Measurements from ENCODE around the gene CCNQ. TPM values are rescaled to one million over a fixed set of nuclear protein-coding genes. Genes with fewer than 3 reads are reported as not detected.

The CCNQ gene
- polyA plus RNA-seq, 1 of the 3 experiments (the other 2 are of a cell fraction): 45.3 TPM

DNA sequence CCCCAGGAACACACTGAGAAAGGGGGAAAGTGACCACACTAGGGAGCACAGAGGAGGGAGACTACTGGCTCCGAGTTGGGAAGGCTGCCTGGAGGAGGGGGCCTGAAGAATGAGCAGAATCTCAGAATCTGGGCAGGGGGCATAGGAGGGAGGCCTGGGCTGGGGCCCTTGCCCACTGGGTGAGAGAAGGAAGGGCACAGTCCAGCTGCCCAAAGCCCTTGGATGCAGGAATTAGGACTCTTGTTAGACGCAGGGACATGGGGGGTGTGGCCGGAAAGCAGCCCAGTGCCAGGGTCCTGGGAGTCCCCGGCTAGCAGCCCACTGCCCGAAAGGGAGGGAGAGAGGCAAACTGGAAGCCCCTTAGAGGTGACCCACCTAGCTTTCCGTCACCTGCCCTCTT lies 46.2 kb upstream of the CCNQ start:
- Histone ChIP-seq H3K4me1 (ENCODE audit: control insufficient read depth in 1 of 2, insufficient read depth in 2 of 2, low read depth in 1 of 2, low read length in 1 of 2) (peaks cover 0 to 3% of the 10 kb centered on the region in 2 experiments; a peak in 1 of 4 replicates), H3K9me3 (no peaks in the 10 kb centered on the region), H3K4me2 (no peak overlapping the region), H3K36me3 (replicated peaks in 1 of 2; ENCODE audit: control insufficient read depth in 1 of 2, insufficient read depth in 2 of 2, low read length in 1 of 2) (no peaks in the 10 kb centered on the region), H3F3A (replicated peaks; ENCODE audit: insufficient read depth) (no peaks in the 10 kb centered on the region), H3K9me2 (no peaks in the 10 kb centered on the region), H4K20me1 (ENCODE audit: insufficient read depth) (no peaks in the 10 kb centered on the region), H3K27ac (ENCODE audit: low read depth in 2 of 2, low read length in 1 of 2) (no peak overlapping the region), H2AFZ (ENCODE audit: low read depth) (no peak overlapping the region), H3K9ac (no peak overlapping the region), H3K79me2 (ENCODE audit: insufficient read depth) (no peaks in the 10 kb centered on the region), H3K4me3 (ENCODE audit: low read depth in 2 of 2, low read length in 1 of 2) (no peak overlapping the region), H3K27me3 (ENCODE audit: insufficient read depth) (peaks cover 69% of the 10 kb centered on the region)
- no peak for DNase-seq
- ChIA-PET POLR2A (no interaction called here), CTCF (interaction anchor here (0.6 to 11.0 kb wide), 19 partner anchors 9 to 184 kb away, joined by 3 to 106 read pairs (median 7); partner anchors contain the start of gene HAUS7)
- 50% methylated on average over 1 of the region's 6 CpGs for WGBS (ENCODE audit: low lambda C conversion rate)
- TF ChIP-seq TEAD4 (IDR thresholded peaks at IDR 0.05; ENCODE audit: borderline replicate concordance, insufficient read depth) (no peak), REST (IDR thresholded peaks at IDR 0.05; ENCODE audit: low read depth, low read length) (no peak), MXI1 (IDR thresholded peaks at IDR 0.05; ENCODE audit: low read depth, low read length) (no peak), FOSL2 (IDR thresholded peaks at IDR 0.05; ENCODE audit: borderline replicate concordance, low read depth) (no peak), SIN3A (IDR thresholded peaks at IDR 0.05; ENCODE audit: borderline replicate concordance, low read depth, low read length) (no peak), RCOR1 (IDR thresholded peaks at IDR 0.05; ENCODE audit: low read length) (no peak), ELF1 (IDR thresholded peaks at IDR 0.05) (no peak), TAF1 (IDR thresholded peaks at IDR 0.05; ENCODE audit: borderline replicate concordance, low read depth, low read length) (no peak), EZH2phosphoT487 (IDR thresholded peaks at IDR 0.05; ENCODE audit: borderline replicate concordance, low read depth) (no peak)
- TF ChIP-seq, protein P1, sequence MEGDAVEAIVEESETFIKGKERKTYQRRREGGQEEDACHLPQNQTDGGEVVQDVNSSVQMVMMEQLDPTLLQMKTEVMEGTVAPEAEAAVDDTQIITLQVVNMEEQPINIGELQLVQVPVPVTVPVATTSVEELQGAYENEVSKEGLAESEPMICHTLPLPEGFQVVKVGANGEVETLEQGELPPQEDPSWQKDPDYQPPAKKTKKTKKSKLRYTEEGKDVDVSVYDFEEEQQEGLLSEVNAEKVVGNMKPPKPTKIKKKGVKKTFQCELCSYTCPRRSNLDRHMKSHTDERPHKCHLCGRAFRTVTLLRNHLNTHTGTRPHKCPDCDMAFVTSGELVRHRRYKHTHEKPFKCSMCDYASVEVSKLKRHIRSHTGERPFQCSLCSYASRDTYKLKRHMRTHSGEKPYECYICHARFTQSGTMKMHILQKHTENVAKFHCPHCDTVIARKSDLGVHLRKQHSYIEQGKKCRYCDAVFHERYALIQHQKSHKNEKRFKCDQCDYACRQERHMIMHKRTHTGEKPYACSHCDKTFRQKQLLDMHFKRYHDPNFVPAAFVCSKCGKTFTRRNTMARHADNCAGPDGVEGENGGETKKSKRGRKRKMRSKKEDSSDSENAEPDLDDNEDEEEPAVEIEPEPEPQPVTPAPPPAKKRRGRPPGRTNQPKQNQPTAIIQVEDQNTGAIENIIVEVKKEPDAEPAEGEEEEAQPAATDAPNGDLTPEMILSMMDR (IDR thresholded peaks at IDR 0.05): no peak
